Ishikawa (cell line): Measurements from ENCODE around the gene ZNF680.

Experiments used
- CEBPB ChIP-seq: IDR thresholded peaks from 2 replicates; pipeline ENCODE4 v1.6.1; 2012
- CREB1 ChIP-seq: IDR thresholded peaks from 2 replicates; pipeline ENCODE4 v1.6.1; 2012; ENCODE audit warnings: low read depth
- EGR1 ChIP-seq: IDR thresholded peaks from 2 replicates; pipeline ENCODE4 v1.6.1; 2012
- EP300 ChIP-seq: IDR thresholded peaks from 2 replicates; pipeline ENCODE4 v1.6.1; 2012; ENCODE audit warnings: borderline replicate concordance
- FOXM1 ChIP-seq: IDR thresholded peaks from 2 replicates; pipeline ENCODE4 v1.6.1; 2012; ENCODE audit warnings: low read depth, borderline replicate concordance
- NFIC ChIP-seq: IDR thresholded peaks from 2 replicates; pipeline ENCODE4 v1.6.1; 2012
- RAD21 ChIP-seq: IDR thresholded peaks from 2 replicates; pipeline ENCODE4 v1.6.1; 2012; ENCODE audit warnings: low read depth
- TAF1 ChIP-seq: IDR thresholded peaks from 2 replicates; pipeline ENCODE4 v1.6.1; 2012; ENCODE audit warnings: low read depth, mild to moderate bottlenecking
- TCF12 ChIP-seq: IDR thresholded peaks from 2 replicates; pipeline ENCODE4 v1.6.1; 2012; ENCODE audit warnings: low read depth
- TEAD4 ChIP-seq: IDR thresholded peaks from 2 replicates; pipeline ENCODE4 v1.6.1; 2012
- YY1 ChIP-seq: IDR thresholded peaks from 2 replicates; pipeline ENCODE4 v1.6.1; 2012; ENCODE audit warnings: low read depth
- ZBTB7A ChIP-seq: IDR thresholded peaks from 2 replicates; pipeline ENCODE4 v1.6.1; 2012; ENCODE audit warnings: low read depth
- TF ChIP-seq, protein P1 (sequence below): IDR thresholded peaks from 2 replicates; pipeline ENCODE4 v1.6.1; 2012
- TF ChIP-seq, protein P2 (sequence below): IDR thresholded peaks from 2 replicates; pipeline ENCODE4 v1.6.1; 2012; ENCODE audit warnings: low read depth, mild to moderate bottlenecking
- TF ChIP-seq, protein P3 (sequence below): IDR thresholded peaks from 2 replicates; pipeline ENCODE4 v1.6.1; 2012

ZNF680 gene

DNA sequence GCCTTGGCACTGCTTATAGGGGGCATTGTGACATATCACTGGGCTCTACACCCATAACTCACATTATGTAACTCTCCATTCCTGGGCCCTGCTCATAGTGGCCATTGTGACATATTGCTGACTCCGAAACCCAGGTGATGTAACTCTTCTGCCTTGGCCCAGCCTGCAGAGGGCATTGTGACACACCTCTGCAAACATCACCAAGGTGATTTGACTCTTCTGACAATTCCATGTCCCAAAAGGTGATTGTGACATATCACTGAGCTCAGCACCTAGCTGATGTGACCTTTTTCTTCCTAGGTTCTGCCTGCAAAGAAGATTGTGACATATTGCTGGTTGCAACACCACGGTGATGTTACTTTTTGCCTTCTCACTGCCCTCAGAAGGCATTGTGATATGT, 36.5 kb upstream of the ZNF680 start:
- TF ChIP-seq TEAD4 (no peak), YY1 (no peak), TCF12 (no peak), EGR1 (no peak), CEBPB (no peak), NFIC (no peak), FOXM1 (no peak), TAF1 (no peak), RAD21 (no peak)
- TF ChIP-seq, protein P1, sequence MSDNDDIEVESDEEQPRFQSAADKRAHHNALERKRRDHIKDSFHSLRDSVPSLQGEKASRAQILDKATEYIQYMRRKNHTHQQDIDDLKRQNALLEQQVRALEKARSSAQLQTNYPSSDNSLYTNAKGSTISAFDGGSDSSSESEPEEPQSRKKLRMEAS = no peak
- TF ChIP-seq, protein P2, sequence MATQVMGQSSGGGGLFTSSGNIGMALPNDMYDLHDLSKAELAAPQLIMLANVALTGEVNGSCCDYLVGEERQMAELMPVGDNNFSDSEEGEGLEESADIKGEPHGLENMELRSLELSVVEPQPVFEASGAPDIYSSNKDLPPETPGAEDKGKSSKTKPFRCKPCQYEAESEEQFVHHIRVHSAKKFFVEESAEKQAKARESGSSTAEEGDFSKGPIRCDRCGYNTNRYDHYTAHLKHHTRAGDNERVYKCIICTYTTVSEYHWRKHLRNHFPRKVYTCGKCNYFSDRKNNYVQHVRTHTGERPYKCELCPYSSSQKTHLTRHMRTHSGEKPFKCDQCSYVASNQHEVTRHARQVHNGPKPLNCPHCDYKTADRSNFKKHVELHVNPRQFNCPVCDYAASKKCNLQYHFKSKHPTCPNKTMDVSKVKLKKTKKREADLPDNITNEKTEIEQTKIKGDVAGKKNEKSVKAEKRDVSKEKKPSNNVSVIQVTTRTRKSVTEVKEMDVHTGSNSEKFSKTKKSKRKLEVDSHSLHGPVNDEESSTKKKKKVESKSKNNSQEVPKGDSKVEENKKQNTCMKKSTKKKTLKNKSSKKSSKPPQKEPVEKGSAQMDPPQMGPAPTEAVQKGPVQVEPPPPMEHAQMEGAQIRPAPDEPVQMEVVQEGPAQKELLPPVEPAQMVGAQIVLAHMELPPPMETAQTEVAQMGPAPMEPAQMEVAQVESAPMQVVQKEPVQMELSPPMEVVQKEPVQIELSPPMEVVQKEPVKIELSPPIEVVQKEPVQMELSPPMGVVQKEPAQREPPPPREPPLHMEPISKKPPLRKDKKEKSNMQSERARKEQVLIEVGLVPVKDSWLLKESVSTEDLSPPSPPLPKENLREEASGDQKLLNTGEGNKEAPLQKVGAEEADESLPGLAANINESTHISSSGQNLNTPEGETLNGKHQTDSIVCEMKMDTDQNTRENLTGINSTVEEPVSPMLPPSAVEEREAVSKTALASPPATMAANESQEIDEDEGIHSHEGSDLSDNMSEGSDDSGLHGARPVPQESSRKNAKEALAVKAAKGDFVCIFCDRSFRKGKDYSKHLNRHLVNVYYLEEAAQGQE = no peak
- TF ChIP-seq, protein P3, sequence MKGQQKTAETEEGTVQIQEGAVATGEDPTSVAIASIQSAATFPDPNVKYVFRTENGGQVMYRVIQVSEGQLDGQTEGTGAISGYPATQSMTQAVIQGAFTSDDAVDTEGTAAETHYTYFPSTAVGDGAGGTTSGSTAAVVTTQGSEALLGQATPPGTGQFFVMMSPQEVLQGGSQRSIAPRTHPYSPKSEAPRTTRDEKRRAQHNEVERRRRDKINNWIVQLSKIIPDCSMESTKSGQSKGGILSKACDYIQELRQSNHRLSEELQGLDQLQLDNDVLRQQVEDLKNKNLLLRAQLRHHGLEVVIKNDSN = no peak

DNA sequence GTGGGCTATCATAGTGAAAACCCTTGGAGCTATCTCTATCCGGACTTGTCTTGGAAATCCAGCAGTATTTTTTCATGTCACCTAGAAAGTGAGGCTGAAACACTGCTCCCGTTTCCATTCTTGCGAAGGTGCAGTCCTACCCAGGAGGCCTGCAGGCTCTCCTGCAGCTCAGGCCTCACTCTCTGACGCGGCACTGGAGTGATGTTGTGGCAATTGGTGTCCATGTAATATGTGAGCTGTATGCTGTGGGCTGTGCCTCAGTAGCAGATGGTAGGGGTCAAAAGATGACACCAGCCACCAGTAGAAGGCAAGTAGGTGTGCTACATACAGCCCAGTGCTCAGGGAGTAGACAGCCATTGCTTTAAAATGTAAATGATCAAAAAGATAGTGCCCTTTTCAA, 28.1 kb upstream of the ZNF680 start:
- TF ChIP-seq, protein P1 = no peak
- no peak for TF ChIP-seq CREB1
- TF ChIP-seq, protein P3 = no peak
- no peak for TF ChIP-seq FOXM1
- TF ChIP-seq, protein P2 = no peak
- no peak for TF ChIP-seq TAF1
- no peak for TF ChIP-seq EP300

DNA sequence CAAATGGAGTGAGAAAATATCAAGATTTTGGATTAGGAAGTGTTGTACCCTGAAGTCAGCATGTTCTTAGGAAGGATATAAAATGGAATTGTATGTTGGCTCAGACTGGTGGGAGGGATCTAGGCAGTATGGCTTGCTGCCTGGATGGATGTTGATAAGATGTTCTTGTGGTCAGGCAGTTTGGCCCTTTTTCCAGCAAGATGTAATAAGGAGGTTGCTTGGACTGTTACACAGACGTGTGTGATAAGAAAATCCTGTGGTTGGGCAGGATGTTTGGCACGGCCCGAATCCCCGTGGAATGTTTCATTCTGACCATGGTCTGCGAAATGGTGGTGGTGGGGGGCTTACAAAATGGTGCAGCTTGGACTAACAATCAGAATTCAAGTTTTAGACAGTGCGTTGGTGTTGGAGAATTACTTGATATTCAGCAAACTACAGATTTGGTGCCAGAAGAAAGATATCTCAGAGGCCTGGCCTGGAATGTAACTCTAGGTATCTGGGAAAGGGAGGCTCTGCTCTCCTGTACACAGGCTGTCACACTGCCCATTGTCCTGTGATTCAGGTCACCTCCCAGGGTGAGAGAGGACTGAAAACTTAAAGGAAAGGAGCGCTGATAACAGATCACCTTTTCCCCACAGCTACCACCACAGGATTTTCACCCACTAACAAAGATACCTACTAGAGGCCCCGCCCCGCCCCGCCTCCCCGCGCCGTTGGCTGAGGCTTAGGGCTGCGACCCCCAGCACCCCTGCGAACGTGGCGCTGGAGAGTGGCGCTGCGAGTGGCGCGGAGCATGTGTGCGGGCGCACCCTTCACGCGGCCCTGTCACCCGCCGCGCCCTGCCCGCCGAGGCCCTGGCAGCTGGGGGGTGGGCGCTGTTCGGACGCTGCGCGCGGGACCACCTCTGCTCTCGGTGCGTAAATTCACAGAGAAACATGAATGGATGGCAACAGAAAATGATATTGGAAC, 19.3 kb upstream of the ZNF680 start:
- TF ChIP-seq TAF1 (no peak), EP300 (no peak), CEBPB (no peak), NFIC (no peak), TCF12 (no peak), FOXM1 (no peak), TEAD4 (no peak), EGR1 (no peak), YY1 (no peak), CREB1 (no peak), RAD21 (no peak), ZBTB7A (no peak)
- TF ChIP-seq, protein P2 = no peak
- TF ChIP-seq, protein P3 = no peak
- TF ChIP-seq, protein P1 = no peak
